A549 (cell line): ENCODE measurements around the gene TCEANC2. TPM values are rescaled to one million over a fixed set of nuclear protein-coding genes. Genes with fewer than 3 reads are reported as not detected.

Experiments used
- ATAC-seq, 2 experiments: fragments of 200-7000 bp in 1 of 2; fragments of >200 bp in 1 of 2; cut with Nextera tagmentation in 1 of 2; cut with Tn5 transposase in 1 of 2; 3 replicates each; pipeline versions ENCODE4 v1.8.0 to v1.9.1; 2018 to 2020; ENCODE audit warnings: mild to moderate bottlenecking in 1 of 2, moderate library complexity in 1 of 2
- CTCF ChIA-PET: fragments of 300-600 bp; sonication (Branson Sonifier 250); formaldehyde crosslinking; extraction: SDS; loops from one replicate; lab custom pipeline; 2021; ENCODE audit warnings: antibody characterized with exemption, inconsistent platforms; lab: Yijun Ruan, JAX
- POLR2A ChIA-PET: fragments of 350-600 bp; formaldehyde crosslinking; extraction: SDS; loops from one replicate; lab custom pipeline; 2021; ENCODE audit warnings: antibody characterized with exemption, inconsistent platforms; lab: Yijun Ruan, JAX
- DNase-seq, 2 experiments: peaks; one replicate each; pipeline versions ENCODE4 v3.0.0 to v3.0.0-alpha.2; 2011 to 2016; ENCODE audit warnings: low read depth in 1 of 2, low spot score in 1 of 2
- FAIRE-seq: peaks from 2 replicates; lab custom pipeline; 2011; peaks lifted over from hg19 to GRCh38; lab: Jason Lieb, UNC
- H3K27ac ChIP-seq, 2 experiments: fragments of >200 bp; sonication (Bioruptor Twin); formaldehyde crosslinking; 3 replicates each; pipeline ENCODE4 v1.5.1; 2016 to 2017
- H3K4me1 ChIP-seq: fragments of >200 bp; sonication (Bioruptor Twin); formaldehyde crosslinking; 3 replicates; pipeline ENCODE4 v1.6.1; 2016
- H3K4me2 ChIP-seq: fragments of >200 bp; sonication (Bioruptor Twin); formaldehyde crosslinking; 3 replicates; pipeline ENCODE4 v1.6.1; 2016
- H3K4me3 ChIP-seq: fragments of >200 bp; sonication (Bioruptor Twin); formaldehyde crosslinking; 3 replicates; pipeline ENCODE4 v1.5.1; 2016
- H3K9me3 ChIP-seq: fragments of >200 bp; sonication (Bioruptor Twin); formaldehyde crosslinking; 3 replicates; pipeline ENCODE4 v1.6.1; 2016
- CBX8 ChIP-seq: fragments of 200-600 bp; sonication (generic); IDR thresholded peaks from 2 replicates; pipeline ENCODE4 v1.6.1; 2016
- EHF ChIP-seq: fragments of 250-450 bp; sonication (Bioruptor Pico); IDR thresholded peaks from 2 replicates; pipeline ENCODE4 v1.5.0; 2020; ENCODE audit warnings: mild to moderate bottlenecking
- EHMT2 ChIP-seq: fragments of 200-600 bp; sonication (generic); IDR thresholded peaks from 2 replicates; pipeline ENCODE4 v1.6.1; 2016; ENCODE audit warnings: antibody characterized with exemption, low read depth, mild to moderate bottlenecking, moderate library complexity
- EP300 ChIP-seq, 2 experiments: fragments of >200 bp; sonication (Bioruptor Twin); formaldehyde crosslinking; IDR thresholded peaks; 2 replicates in 1 of 2; 3 replicates in 1 of 2; pipeline ENCODE4 v1.6.1; 2016 to 2017
- FOXS1 ChIP-seq: fragments of 250-450 bp; sonication (Bioruptor Pico); IDR thresholded peaks from 2 replicates; pipeline ENCODE4 v1.5.0; 2020; ENCODE audit warnings: mild to moderate bottlenecking, moderate library complexity
- GATA3 ChIP-seq: IDR thresholded peaks from 2 replicates; pipeline ENCODE4 v1.6.1; 2012; ENCODE audit warnings: borderline replicate concordance
- HOXB13 ChIP-seq: fragments of 250-450 bp; sonication (Bioruptor Pico); IDR thresholded peaks from 2 replicates; pipeline ENCODE4 v1.5.0; 2020; ENCODE audit warnings: low read depth, mild to moderate bottlenecking, moderate library complexity
- HOXB5 ChIP-seq: fragments of 250-450 bp; sonication (Bioruptor Pico); IDR thresholded peaks from 2 replicates; pipeline ENCODE4 v1.5.0; 2020; ENCODE audit warnings: mild to moderate bottlenecking, moderate library complexity
- JUNB ChIP-seq: fragments of >200 bp; sonication (Bioruptor Twin); formaldehyde crosslinking; IDR thresholded peaks from 2 replicates; pipeline ENCODE4 v1.6.1; 2016
- MAFK ChIP-seq: fragments of 450-650 bp; IDR thresholded peaks from 2 replicates; pipeline ENCODE4 v1.6.1; 2014; ENCODE audit not compliant: partially characterized antibody
- NFE2L2 ChIP-seq: fragments of 150-350 bp; conservative IDR thresholded peaks from 2 replicates; pipeline ENCODE4 v1.6.1; 2014; ENCODE audit warnings: low read length
- NR3C1 ChIP-seq: fragments of >200 bp; sonication (Bioruptor Twin); formaldehyde crosslinking; IDR thresholded peaks from 3 replicates; pipeline ENCODE4 v1.6.1; 2017
- RNF2 ChIP-seq: fragments of 200-600 bp; sonication (generic); IDR thresholded peaks from 2 replicates; pipeline ENCODE4 v1.6.1; 2016; ENCODE audit warnings: low read depth, mild to moderate bottlenecking, antibody characterized with exemption, moderate library complexity, borderline replicate concordance
- SMC3 ChIP-seq: fragments of >200 bp; sonication (Bioruptor Twin); formaldehyde crosslinking; IDR thresholded peaks from 3 replicates; pipeline ENCODE4 v1.6.1; 2018; ENCODE audit warnings: inconsistent platforms
- SREBF2 ChIP-seq: fragments of 450-650 bp; IDR thresholded peaks from 2 replicates; pipeline ENCODE4 v1.6.1; 2014; ENCODE audit warnings: mild to moderate bottlenecking, moderate library complexity
- TP53 ChIP-seq: fragments of 250-450 bp; sonication (Bioruptor Pico); IDR thresholded peaks from 2 replicates; pipeline ENCODE4 v1.5.0; 2021; ENCODE audit warnings: mild to moderate bottlenecking, moderate library complexity
- ZC3H11A ChIP-seq: fragments of 450-650 bp; IDR thresholded peaks from 2 replicates; pipeline ENCODE4 v1.6.1; 2014; ENCODE audit warnings: antibody characterized with exemption, mild to moderate bottlenecking
- ZNF302 ChIP-seq: fragments of 250-450 bp; sonication (Bioruptor Pico); IDR thresholded peaks from 2 replicates; pipeline ENCODE4 v1.9.0; 2021; ENCODE audit warnings: inconsistent platforms, mild to moderate bottlenecking, moderate library complexity
- WGBS: methylation state at CpG from one replicate; pipeline ENCODE4 v1.1.6; 2017; ENCODE audit errors: missing lambda C conversion rate; 5-methylcytosine and 5-hydroxymethylcytosine counted together
- polyA plus RNA-seq, 4 experiments: library from polyadenylated mRNA; depleted of rRNA in 3 of 4; stranded (reverse); fragments of >200 nt; fragmentation: RNase III in 1 of 4; extraction: RNeasy Plus Mini Kit Qiagen cat#74134 plus additional on column Dnase treatment in 1 of 4; gene quantifications; 2 replicates in 3 of 4; 3 replicates in 1 of 4; pipeline ENCODE4 v1.2.3, GENCODE V29; 2011 to 2017
- TF ChIP-seq, protein P1 (sequence below): IDR thresholded peaks from 2 replicates; pipeline ENCODE4 v1.6.1; 2012
- TF ChIP-seq, protein P2 (sequence below): IDR thresholded peaks from 2 replicates; pipeline ENCODE4 v1.6.1; 2012; ENCODE audit warnings: low read depth, borderline replicate concordance
- TF ChIP-seq, protein P3 (sequence below): fragments of 150-350 bp; IDR thresholded peaks from 2 replicates; pipeline ENCODE4 v1.6.1; 2014; ENCODE audit warnings: low read depth, mild to moderate bottlenecking, low read length

The TCEANC2 gene
- polyA plus RNA-seq, 2 of the 4 experiments (the other 2 are of a cell fraction) = 1.9 to 3.4 TPM

DNA sequence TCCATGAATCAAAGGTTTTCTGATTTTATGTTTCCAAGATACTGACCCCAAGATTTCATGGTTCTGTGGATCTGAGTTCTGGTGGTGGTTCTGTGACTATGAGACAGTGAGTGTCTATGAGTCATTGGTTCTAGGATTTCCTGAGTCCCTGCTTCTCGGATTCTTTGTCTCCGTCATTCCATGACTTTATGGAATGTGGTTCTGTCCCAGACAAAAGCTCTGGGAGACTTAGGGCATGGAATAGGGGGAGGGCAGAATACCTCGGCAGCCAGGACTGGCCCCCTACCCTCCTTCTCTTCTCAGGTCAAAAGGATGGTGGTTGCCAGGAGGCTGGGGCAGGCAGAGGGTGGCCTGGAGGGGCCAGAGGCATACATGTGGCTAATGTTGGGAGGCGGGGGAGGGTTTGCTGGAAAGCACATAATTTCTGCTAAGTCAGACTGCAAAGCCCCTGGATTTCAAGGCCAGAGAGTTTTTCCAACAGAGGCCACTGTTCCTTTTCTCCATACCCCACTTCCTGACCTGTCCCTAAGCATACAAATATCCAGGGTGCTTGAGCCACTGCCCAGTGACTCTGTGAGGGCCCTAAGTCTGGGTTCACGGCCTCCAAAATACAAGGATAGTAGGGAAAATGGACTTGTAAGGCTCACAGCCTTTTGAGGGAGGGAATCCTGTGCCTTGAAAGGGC lies 82.2 kb downstream of the TCEANC2 start:
- ChIA-PET CTCF (interaction anchor here (1.0 to 1.9 kb wide), 4 partner anchors 11 to 353 kb away, joined by 3 to 5 read pairs (median 3); no protein-coding TSS in a partner anchor), POLR2A (no interaction called here)
- 49% methylated on average over 5 of the region's 5 CpGs for WGBS
- 0 out of 3 replicates have a peak, but pooled peaks cover 3% of the 10 kb centered on the region for H3K4me1 ChIP-seq
- no peak for DNase-seq
- 0 out of 6 replicates have a peak, but pooled peaks of 1 of the 2 experiments have one; percentile 10 for ATAC-seq
- no peak overlapping the region for H3K4me3 ChIP-seq
- no peak overlapping the region for H3K4me2 ChIP-seq
- no peaks in the 10 kb centered on the region for H3K9me3 ChIP-seq
- no peak for FAIRE-seq
- H3K27ac ChIP-seq = peak overlapping the region in 1 of 2 experiments; percentile 58; a peak in 2 of 6 replicates
- no peak for TF ChIP-seq ZNF302 (CRISPR knock-in tag)

DNA sequence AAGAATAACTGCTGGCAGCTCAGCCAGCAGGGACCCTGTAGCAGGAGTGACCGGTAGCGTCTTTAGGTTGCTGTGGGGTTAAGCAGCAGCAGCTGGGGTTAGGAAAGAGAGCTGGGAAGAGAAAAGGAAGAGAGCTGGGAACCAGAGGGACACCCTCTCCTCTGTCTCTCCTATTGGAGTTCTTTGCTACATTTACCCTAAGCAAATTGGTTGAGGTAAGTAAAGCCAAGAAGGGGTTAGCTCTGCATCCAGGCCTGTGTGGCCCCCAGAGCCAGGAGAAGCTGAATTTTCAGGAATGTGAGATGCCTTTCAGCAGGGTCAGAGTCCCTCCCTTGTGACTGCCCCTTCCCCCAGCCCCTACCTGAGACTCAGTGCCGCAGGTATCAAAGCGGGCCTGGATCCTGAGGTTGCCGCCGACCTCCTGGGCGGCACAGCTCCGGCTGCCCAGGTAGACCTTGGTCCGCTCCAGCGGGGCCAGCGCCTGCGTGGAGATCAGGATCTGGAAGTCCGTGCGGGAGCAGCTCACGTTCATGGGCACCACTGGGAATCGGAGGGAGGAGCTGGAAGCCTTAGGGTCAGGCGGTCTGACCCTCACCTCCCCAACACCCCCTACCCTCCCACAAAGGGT lies 83.0 kb downstream of the TCEANC2 start:
- FAIRE-seq (no peak), DNase-seq (no peak), ATAC-seq (no peak; a peak in 1 of 6 replicates)
- TF ChIP-seq SREBF2 (no peak), EP300 (IDR thresholded peaks at IDR 0.05) (no peak), MAFK (no peak), EHMT2 (no peak), ZC3H11A (no peak), TP53 (no peak), RNF2 (no peak), FOXS1 (CRISPR knock-in tag) (no peak), SMC3 (no peak)
- TF ChIP-seq, protein P1, sequence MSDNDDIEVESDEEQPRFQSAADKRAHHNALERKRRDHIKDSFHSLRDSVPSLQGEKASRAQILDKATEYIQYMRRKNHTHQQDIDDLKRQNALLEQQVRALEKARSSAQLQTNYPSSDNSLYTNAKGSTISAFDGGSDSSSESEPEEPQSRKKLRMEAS = no peak
- TF ChIP-seq, protein P2, sequence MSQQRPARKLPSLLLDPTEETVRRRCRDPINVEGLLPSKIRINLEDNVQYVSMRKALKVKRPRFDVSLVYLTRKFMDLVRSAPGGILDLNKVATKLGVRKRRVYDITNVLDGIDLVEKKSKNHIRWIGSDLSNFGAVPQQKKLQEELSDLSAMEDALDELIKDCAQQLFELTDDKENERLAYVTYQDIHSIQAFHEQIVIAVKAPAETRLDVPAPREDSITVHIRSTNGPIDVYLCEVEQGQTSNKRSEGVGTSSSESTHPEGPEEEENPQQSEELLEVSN = no peak
- TF ChIP-seq, protein P3, sequence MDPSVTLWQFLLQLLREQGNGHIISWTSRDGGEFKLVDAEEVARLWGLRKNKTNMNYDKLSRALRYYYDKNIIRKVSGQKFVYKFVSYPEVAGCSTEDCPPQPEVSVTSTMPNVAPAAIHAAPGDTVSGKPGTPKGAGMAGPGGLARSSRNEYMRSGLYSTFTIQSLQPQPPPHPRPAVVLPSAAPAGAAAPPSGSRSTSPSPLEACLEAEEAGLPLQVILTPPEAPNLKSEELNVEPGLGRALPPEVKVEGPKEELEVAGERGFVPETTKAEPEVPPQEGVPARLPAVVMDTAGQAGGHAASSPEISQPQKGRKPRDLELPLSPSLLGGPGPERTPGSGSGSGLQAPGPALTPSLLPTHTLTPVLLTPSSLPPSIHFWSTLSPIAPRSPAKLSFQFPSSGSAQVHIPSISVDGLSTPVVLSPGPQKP = no peak
- Histone ChIP-seq H3K4me2 (no peak overlapping the region), H3K9me3 (no peaks in the 10 kb centered on the region), H3K4me3 (no peak overlapping the region), H3K4me1 (0 out of 3 replicates have a peak, but pooled peaks cover 3% of the 10 kb centered on the region), H3K27ac (peak overlapping the region in 1 of 2 experiments; percentile 58; a peak in 2 of 6 replicates)
- WGBS = 93% methylated on average over 8 of the region's 17 CpGs
- ChIA-PET CTCF (interaction anchor here (0.6 to 1.9 kb wide), 4 partner anchors 11 to 353 kb away, joined by 3 to 5 read pairs (median 3); no protein-coding TSS in a partner anchor), POLR2A (no interaction called here)

DNA sequence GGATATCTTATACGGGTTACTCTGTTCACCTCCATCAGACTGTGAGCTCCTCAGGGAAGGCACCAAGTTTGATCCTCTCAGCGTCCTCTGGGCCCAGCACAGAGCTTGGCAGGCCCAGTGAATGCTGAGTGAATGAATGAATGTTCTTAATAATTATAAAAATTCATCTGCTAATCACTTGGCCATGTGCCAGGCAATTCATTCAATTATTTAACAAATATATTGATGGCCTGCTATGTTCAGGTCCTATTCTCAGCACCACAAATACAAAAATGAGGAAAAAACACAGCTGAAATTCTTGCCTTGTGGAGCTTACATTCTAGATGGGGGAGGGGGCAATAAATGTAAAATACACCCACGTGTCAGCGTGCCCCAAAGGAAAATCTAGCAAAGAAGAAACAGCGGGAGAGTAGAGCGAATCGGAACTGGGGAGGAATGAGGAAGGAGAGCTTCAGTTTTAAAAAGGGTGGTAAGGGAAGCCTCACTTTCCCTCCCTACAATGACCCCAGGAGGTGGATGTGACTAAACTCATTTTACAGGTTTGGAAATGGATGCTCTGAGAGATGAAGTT lies 83.6 kb downstream of the TCEANC2 start:
- Histone ChIP-seq H3K4me3 (no peak overlapping the region), H3K4me2 (no peak overlapping the region), H3K4me1 (0 out of 3 replicates have a peak, but pooled peaks cover 3% of the 10 kb centered on the region), H3K9me3 (no peaks in the 10 kb centered on the region), H3K27ac (peak overlapping the region in 1 of 2 experiments; percentile 46; a peak in 1 of 6 replicates)
- FAIRE-seq = no peak
- DNase-seq = no peak
- WGBS = 59% methylated on average over 7 of the region's 7 CpGs
- TF ChIP-seq ZNF302 (CRISPR knock-in tag) = no peak
- no peak for TF ChIP-seq NR3C1
- TF ChIP-seq NFE2L2 = no peak
- no peak for TF ChIP-seq CBX8
- TF ChIP-seq HOXB13 (CRISPR knock-in tag) = no peak
- no peak for TF ChIP-seq EHF
- TF ChIP-seq JUNB = no peak
- TF ChIP-seq, protein P1 = no peak
- no peak for TF ChIP-seq HOXB5 (CRISPR knock-in tag)
- no peak for TF ChIP-seq GATA3
- TF ChIP-seq TP53 = no peak
- ATAC-seq = no peak
- POLR2A ChIA-PET = no interaction called here
- CTCF ChIA-PET = interaction anchor here (0.6 to 1.9 kb wide), 5 partner anchors 10 to 72 kb away, joined by 3 to 5 read pairs (median 3); no protein-coding TSS in a partner anchor
